Measurements from ENCODE around the gene C12orf60.

C12orf60 gene

DNA sequence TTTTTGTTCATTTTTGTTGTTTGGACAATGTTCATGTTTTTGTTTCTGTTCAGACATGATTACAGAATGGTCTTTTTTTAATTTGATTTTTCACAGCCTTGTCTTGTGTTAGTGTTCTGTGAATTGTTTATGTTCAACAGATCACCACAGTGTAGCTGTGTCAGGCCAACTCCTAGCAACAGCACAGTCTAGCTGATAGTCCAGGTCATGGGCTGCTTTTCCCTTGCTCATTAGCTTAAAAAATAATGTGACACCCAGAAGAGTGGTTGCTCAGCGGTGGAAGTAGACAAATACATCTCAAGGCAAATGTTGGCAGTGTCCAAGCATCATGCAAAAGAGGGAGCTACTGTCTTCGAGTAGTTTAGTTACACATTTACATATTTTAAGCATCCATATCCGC is 22.6 kb upstream of the C12orf60 start:
- Histone ChIP-seq H4K5ac (ENCODE audit: low read length) (no peak overlapping the region), H3K79me1 (ENCODE audit: low read length) (no peaks in the 10 kb centered on the region), H3K4me2 (ENCODE audit: low read length) (no peak overlapping the region), H3K9ac (ENCODE audit: low read length) (no peak overlapping the region), H3K56ac (ENCODE audit: low read length) (no peak overlapping the region), H3K18ac (ENCODE audit: low read length) (no peak overlapping the region), H2BK120ac (ENCODE audit: low read depth, low read length) (no peak overlapping the region), H3K36me3 (ENCODE audit: control insufficient read depth, insufficient read depth, low read length) (no peaks in the 10 kb centered on the region), H2AK5ac (ENCODE audit: low read length) (no peak overlapping the region), H3K4ac (ENCODE audit: low read depth, low read length) (no peak overlapping the region), H2BK15ac (replicated peaks; ENCODE audit: low read depth) (no peak overlapping the region), H3K4me1 (ENCODE audit: control insufficient read depth, low read depth, low read length) (no peaks in the 10 kb centered on the region), H3K79me2 (ENCODE audit: control insufficient read depth, insufficient read depth, low read length) (no peaks in the 10 kb centered on the region), H4K8ac (ENCODE audit: low read depth, low read length) (no peak overlapping the region), H3K23ac (ENCODE audit: low read length) (no peak overlapping the region), H3K27ac (ENCODE audit: low read depth, low read length) (no peak overlapping the region), H3K4me3 (ENCODE audit: low read length) (no peak overlapping the region), H3K27me3 (ENCODE audit: insufficient read depth, low read length, poor library complexity) (no peaks in the 10 kb centered on the region), H2BK5ac (ENCODE audit: low read length) (no peak overlapping the region)
- no peak for DNase-seq
- WGBS (ENCODE audit: extremely low coverage, insufficient coverage, low lambda C conversion rate) = no CpG with 5 or more reads among the region's 3 CpGs

DNA sequence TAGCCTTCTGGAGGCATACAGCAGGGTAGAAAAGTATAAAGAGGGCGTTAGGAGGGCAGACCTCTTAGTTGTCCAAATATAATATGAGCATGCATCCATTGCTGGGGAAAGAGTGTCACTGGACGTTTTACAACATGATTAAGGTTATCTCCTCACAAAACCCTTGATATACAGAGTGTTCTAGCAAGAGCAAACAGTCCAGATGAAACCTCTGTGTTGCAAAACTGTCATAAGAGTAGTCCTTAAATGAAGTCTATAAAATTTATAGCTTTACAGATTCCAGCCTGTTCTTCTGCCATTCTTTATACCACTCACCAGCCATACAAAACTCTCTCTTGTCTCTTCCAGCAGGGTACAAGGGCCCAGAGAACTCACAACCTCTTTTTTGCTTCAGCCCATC is 21.9 kb upstream of the C12orf60 start:
- H3K79me2 ChIP-seq (ENCODE audit: control insufficient read depth, insufficient read depth, low read length) = no peaks in the 10 kb centered on the region
- no peak overlapping the region for H3K27ac ChIP-seq (ENCODE audit: low read depth, low read length)
- no peak overlapping the region for H2BK120ac ChIP-seq (ENCODE audit: low read depth, low read length)
- no peak overlapping the region for H3K23ac ChIP-seq (ENCODE audit: low read length)
- no peak overlapping the region for H3K9ac ChIP-seq (ENCODE audit: low read length)
- H3K36me3 ChIP-seq (ENCODE audit: control insufficient read depth, insufficient read depth, low read length) = no peaks in the 10 kb centered on the region
- no peak overlapping the region for H4K8ac ChIP-seq (ENCODE audit: low read depth, low read length)
- no peak for DNase-seq
- no peak overlapping the region for H3K56ac ChIP-seq (ENCODE audit: low read length)
- H3K4me3 ChIP-seq (ENCODE audit: low read length) = no peak overlapping the region
- H3K79me1 ChIP-seq (ENCODE audit: low read length) = no peaks in the 10 kb centered on the region
- no peak overlapping the region for H2BK5ac ChIP-seq (ENCODE audit: low read length)
- no peak overlapping the region for H2BK15ac ChIP-seq (replicated peaks; ENCODE audit: low read depth)
- H3K4me2 ChIP-seq (ENCODE audit: low read length) = no peak overlapping the region
- no peak overlapping the region for H2AK5ac ChIP-seq (ENCODE audit: low read length)
- no peak overlapping the region for H3K4ac ChIP-seq (ENCODE audit: low read depth, low read length)
- no peak overlapping the region for H3K18ac ChIP-seq (ENCODE audit: low read length)
- H3K4me1 ChIP-seq (ENCODE audit: control insufficient read depth, low read depth, low read length) = no peaks in the 10 kb centered on the region
- H3K27me3 ChIP-seq (ENCODE audit: insufficient read depth, low read length, poor library complexity) = no peaks in the 10 kb centered on the region
- no CpG with 5 or more reads among the region's 2 CpGs for WGBS (ENCODE audit: extremely low coverage, insufficient coverage, low lambda C conversion rate)
- no peak overlapping the region for H4K5ac ChIP-seq (ENCODE audit: low read length)

DNA sequence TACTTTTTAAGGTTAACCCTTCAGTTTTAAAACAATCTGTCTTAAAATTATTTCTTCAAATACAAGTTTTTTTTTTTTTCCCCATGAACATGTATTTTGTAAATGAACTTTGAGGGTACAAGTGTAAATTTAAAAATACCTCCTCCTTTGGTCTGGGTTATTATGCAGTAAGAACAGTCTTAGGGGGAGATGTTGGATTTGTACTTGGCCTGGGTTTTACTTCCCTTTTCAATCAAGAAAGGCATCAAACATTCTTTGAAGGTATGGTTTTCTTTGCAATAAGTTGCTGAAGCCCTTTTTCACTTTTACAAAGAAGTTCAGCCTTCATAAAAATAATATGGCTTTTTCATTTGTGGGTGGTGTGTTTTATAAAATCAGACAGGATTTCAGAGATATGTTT is 20.7 kb upstream of the C12orf60 start:
- Histone ChIP-seq H3K79me1 (ENCODE audit: low read length) (no peaks in the 10 kb centered on the region), H2BK5ac (ENCODE audit: low read length) (no peak overlapping the region), H3K4me1 (ENCODE audit: control insufficient read depth, low read depth, low read length) (no peaks in the 10 kb centered on the region), H3K18ac (ENCODE audit: low read length) (no peak overlapping the region), H2AK5ac (ENCODE audit: low read length) (no peak overlapping the region), H3K36me3 (ENCODE audit: control insufficient read depth, insufficient read depth, low read length) (no peaks in the 10 kb centered on the region), H4K5ac (ENCODE audit: low read length) (no peak overlapping the region), H2BK120ac (ENCODE audit: low read depth, low read length) (no peak overlapping the region), H3K27me3 (ENCODE audit: insufficient read depth, low read length, poor library complexity) (no peaks in the 10 kb centered on the region), H3K4me2 (ENCODE audit: low read length) (no peak overlapping the region), H3K9ac (ENCODE audit: low read length) (no peak overlapping the region), H3K23ac (ENCODE audit: low read length) (no peak overlapping the region), H3K79me2 (ENCODE audit: control insufficient read depth, insufficient read depth, low read length) (no peaks in the 10 kb centered on the region), H3K4me3 (ENCODE audit: low read length) (no peak overlapping the region), H3K27ac (ENCODE audit: low read depth, low read length) (no peak overlapping the region), H3K56ac (ENCODE audit: low read length) (no peak overlapping the region), H2BK15ac (replicated peaks; ENCODE audit: low read depth) (no peak overlapping the region), H3K4ac (ENCODE audit: low read depth, low read length) (no peak overlapping the region), H4K8ac (ENCODE audit: low read depth, low read length) (no peak overlapping the region)
- no peak for DNase-seq

DNA sequence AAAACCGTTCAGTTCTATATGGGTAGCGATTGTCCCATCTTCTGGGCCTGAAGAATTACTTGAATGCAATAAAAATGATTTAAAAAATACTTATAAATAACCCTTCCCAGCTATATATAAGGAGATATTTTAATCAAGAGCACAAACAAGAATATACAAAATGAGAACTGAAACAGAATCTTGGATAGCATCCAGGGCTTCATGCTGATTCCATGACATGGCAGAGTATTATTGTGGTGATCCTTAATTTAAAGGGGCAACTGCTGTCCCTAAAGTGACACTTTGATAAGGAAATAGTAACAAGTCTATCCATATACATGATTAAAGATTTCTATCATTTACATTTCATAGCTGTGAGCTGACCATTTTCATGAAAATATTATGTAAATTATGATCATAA is 19.0 kb upstream of the C12orf60 start:
- H2BK15ac ChIP-seq (replicated peaks; ENCODE audit: low read depth) = no peak overlapping the region
- H3K36me3 ChIP-seq (ENCODE audit: control insufficient read depth, insufficient read depth, low read length) = no peaks in the 10 kb centered on the region

DNA sequence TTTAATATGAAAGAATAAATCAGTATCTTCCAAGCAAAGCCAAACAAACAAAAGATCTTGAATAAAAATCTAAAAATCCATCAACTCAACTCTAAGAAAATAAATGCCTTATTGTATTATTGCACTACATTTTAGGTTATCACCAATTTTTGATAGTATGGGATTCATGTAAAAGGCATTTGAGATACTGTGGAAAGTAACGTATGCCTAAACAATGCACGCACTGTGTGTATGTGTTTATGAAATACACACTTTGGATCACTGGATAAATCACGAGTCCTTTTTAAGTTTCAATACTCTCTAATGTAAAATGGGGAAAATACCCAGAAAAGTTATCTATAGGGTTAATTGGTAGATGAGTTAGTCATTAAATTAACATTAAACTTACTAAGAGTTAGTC is 17.9 kb upstream of the C12orf60 start:
- no peak overlapping the region for H4K8ac ChIP-seq (ENCODE audit: low read depth, low read length)
- H2BK120ac ChIP-seq (ENCODE audit: low read depth, low read length) = no peak overlapping the region
- H3K79me2 ChIP-seq (ENCODE audit: control insufficient read depth, insufficient read depth, low read length) = no peaks in the 10 kb centered on the region
- no peak overlapping the region for H4K5ac ChIP-seq (ENCODE audit: low read length)
- no peaks in the 10 kb centered on the region for H3K27me3 ChIP-seq (ENCODE audit: insufficient read depth, low read length, poor library complexity)
- no peak overlapping the region for H3K18ac ChIP-seq (ENCODE audit: low read length)
- H3K9ac ChIP-seq (ENCODE audit: low read length) = no peak overlapping the region
- no peak overlapping the region for H2AK5ac ChIP-seq (ENCODE audit: low read length)
- H3K23ac ChIP-seq (ENCODE audit: low read length) = no peak overlapping the region
- no peak overlapping the region for H2BK5ac ChIP-seq (ENCODE audit: low read length)
- no CpG with 5 or more reads among the region's 3 CpGs for WGBS (ENCODE audit: extremely low coverage, insufficient coverage, low lambda C conversion rate)
- no peak overlapping the region for H3K4me2 ChIP-seq (ENCODE audit: low read length)
- no peaks in the 10 kb centered on the region for H3K79me1 ChIP-seq (ENCODE audit: low read length)
- H3K36me3 ChIP-seq (ENCODE audit: control insufficient read depth, insufficient read depth, low read length) = peaks cover 3% of the 10 kb centered on the region
- H3K4ac ChIP-seq (ENCODE audit: low read depth, low read length) = no peak overlapping the region
- no peak for DNase-seq
- H3K27ac ChIP-seq (ENCODE audit: low read depth, low read length) = no peak overlapping the region
- H3K4me1 ChIP-seq (ENCODE audit: control insufficient read depth, low read depth, low read length) = no peaks in the 10 kb centered on the region
- H2BK15ac ChIP-seq (replicated peaks; ENCODE audit: low read depth) = no peak overlapping the region
- H3K4me3 ChIP-seq (ENCODE audit: low read length) = no peak overlapping the region
- no peak overlapping the region for H3K56ac ChIP-seq (ENCODE audit: low read length)

More for the DNA sequence above, 19.0 kb upstream of the C12orf60 start:
- Histone ChIP-seq H3K79me1 (ENCODE audit: low read length) (no peaks in the 10 kb centered on the region), H3K4me1 (ENCODE audit: control insufficient read depth, low read depth, low read length) (no peaks in the 10 kb centered on the region), H3K4me2 (ENCODE audit: low read length) (no peak overlapping the region), H3K27me3 (ENCODE audit: insufficient read depth, low read length, poor library complexity) (no peaks in the 10 kb centered on the region), H3K9ac (ENCODE audit: low read length) (no peak overlapping the region), H4K5ac (ENCODE audit: low read length) (no peak overlapping the region), H3K4ac (ENCODE audit: low read depth, low read length) (no peak overlapping the region), H3K18ac (ENCODE audit: low read length) (no peak overlapping the region), H3K23ac (ENCODE audit: low read length) (no peak overlapping the region), H2BK5ac (ENCODE audit: low read length) (no peak overlapping the region), H2BK120ac (ENCODE audit: low read depth, low read length) (no peak overlapping the region), H3K56ac (ENCODE audit: low read length) (no peak overlapping the region), H2AK5ac (ENCODE audit: low read length) (no peak overlapping the region), H3K4me3 (ENCODE audit: low read length) (no peak overlapping the region), H3K27ac (ENCODE audit: low read depth, low read length) (no peak overlapping the region), H3K79me2 (ENCODE audit: control insufficient read depth, insufficient read depth, low read length) (no peaks in the 10 kb centered on the region), H4K8ac (ENCODE audit: low read depth, low read length) (no peak overlapping the region)
- no peak for DNase-seq
- WGBS (ENCODE audit: extremely low coverage, insufficient coverage, low lambda C conversion rate) = no CpG with 5 or more reads among the region's 2 CpGs

DNA sequence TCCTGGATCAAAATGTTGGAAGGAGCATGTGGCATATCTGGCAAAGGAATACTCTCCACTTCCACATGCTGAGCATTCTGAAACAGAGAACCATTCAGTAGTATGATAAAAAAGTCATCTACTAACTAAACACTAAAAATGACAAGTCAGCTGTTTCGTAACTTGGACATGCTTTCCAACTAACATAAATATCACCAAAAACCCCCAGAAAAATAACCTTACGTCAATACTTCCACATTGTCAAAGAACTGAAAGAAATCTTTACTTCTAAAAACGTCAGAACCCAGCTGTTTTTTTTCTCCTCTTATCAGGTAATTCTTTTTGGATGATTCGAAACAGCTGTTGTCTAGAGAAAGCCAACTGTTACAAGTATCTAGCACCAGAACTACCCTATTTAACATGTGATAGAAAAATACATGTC is 8.4 kb upstream of the C12orf60 start:
- Histone ChIP-seq H2AK5ac (ENCODE audit: low read length) (no peak overlapping the region), H3K36me3 (ENCODE audit: control insufficient read depth, insufficient read depth, low read length) (peaks cover 7% of the 10 kb centered on the region), H3K9ac (ENCODE audit: low read length) (no peak overlapping the region), H3K27me3 (ENCODE audit: insufficient read depth, low read length, poor library complexity) (no peaks in the 10 kb centered on the region), H3K4ac (ENCODE audit: low read depth, low read length) (no peak overlapping the region), H2BK120ac (ENCODE audit: low read depth, low read length) (no peak overlapping the region), H3K23ac (ENCODE audit: low read length) (no peak overlapping the region), H3K79me2 (ENCODE audit: control insufficient read depth, insufficient read depth, low read length) (peaks cover 6% of the 10 kb centered on the region), H3K18ac (ENCODE audit: low read length) (no peak overlapping the region), H2BK5ac (ENCODE audit: low read length) (no peak overlapping the region), H3K4me1 (ENCODE audit: control insufficient read depth, low read depth, low read length) (no peaks in the 10 kb centered on the region), H3K56ac (ENCODE audit: low read length) (no peak overlapping the region), H3K4me3 (ENCODE audit: low read length) (no peak overlapping the region), H4K8ac (ENCODE audit: low read depth, low read length) (no peak overlapping the region), H2BK15ac (replicated peaks; ENCODE audit: low read depth) (no peak overlapping the region), H3K27ac (ENCODE audit: low read depth, low read length) (no peak overlapping the region), H3K79me1 (ENCODE audit: low read length) (peaks cover 2% of the 10 kb centered on the region), H3K4me2 (ENCODE audit: low read length) (no peak overlapping the region), H4K5ac (ENCODE audit: low read length) (no peak overlapping the region)
- DNase-seq = no peak
- 100% methylated on average over 1 of the region's 4 CpGs for WGBS (ENCODE audit: extremely low coverage, insufficient coverage, low lambda C conversion rate)

All from mesendoderm (in vitro differentiated cells).